SH-SY5Y (cell line): ENCODE data around the gene CDC42BPB.

Experiments
- GATA2 ChIP-seq: IDR thresholded peaks from 2 replicates; pipeline ENCODE4 v1.6.1; 2011; ENCODE audit warnings: mild to moderate bottlenecking, low read depth, low read length
- GATA3 ChIP-seq: IDR thresholded peaks from 2 replicates; pipeline ENCODE4 v1.6.1; 2011; ENCODE audit warnings: low read depth, mild to moderate bottlenecking, low read length, moderate library complexity

DNA sequence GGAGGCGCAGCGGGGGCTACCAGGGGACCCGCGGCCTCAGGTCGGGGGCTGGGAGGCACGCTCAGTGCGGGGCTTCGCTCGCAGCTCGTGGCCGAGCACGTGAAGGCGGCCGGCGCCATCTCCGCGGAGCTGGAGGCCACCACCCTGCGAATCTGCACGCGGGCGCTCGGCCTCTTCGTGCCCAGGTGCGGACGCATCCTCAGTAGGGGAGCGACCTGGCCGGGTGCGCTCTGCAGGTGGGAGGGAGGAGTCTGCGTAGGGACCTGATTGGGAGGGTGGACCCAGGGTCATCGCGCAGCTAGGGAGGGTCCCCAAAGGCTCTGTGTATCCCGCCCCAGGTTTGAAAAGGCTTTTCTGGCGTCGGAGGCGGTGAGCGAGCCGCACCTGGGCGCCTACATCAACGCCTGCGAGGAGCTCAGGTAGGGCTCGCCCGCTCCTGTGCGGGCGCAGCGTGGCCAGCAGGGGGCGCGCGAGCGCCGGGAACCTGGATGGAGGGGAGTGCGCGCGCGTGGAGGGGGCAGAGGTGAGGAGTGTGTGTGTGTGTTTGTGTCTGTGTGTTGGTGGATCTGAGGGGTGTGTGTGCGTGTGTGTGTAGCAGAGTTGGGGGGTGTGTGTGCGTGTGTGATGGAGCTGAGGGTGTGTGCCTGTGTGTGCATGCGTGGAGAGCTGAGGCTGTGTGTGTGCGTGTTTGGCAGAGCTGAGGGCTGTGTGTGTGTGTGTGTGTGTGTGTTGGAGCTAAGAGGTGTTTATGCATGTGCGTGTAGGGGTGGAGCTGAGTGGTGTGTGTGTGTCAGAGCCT, 47.5 kb upstream of the CDC42BPB start:
- TF ChIP-seq GATA2 (no peak), GATA3 (no peak)
